Neural cell (in vitro differentiated cells): ENCODE results near the gene NEDD4L.

Experiments
- POLR2AphosphoS5 ChIP-seq: IDR thresholded peaks from 2 replicates; pipeline ENCODE4 v1.6.1; 2012
- TF ChIP-seq, protein P1 (sequence below): fragments of 450-650 bp; IDR thresholded peaks from 2 replicates; pipeline ENCODE4 v1.5.1; 2014; ENCODE audit warnings: antibody characterized with exemption, mild to moderate bottlenecking, moderate library complexity; ENCODE audit not compliant: poor library complexity, severe bottlenecking

GRCh38 chr18:58204776-58205442 is 160.9 kb downstream of the NEDD4L start:
- TF ChIP-seq, protein P1, sequence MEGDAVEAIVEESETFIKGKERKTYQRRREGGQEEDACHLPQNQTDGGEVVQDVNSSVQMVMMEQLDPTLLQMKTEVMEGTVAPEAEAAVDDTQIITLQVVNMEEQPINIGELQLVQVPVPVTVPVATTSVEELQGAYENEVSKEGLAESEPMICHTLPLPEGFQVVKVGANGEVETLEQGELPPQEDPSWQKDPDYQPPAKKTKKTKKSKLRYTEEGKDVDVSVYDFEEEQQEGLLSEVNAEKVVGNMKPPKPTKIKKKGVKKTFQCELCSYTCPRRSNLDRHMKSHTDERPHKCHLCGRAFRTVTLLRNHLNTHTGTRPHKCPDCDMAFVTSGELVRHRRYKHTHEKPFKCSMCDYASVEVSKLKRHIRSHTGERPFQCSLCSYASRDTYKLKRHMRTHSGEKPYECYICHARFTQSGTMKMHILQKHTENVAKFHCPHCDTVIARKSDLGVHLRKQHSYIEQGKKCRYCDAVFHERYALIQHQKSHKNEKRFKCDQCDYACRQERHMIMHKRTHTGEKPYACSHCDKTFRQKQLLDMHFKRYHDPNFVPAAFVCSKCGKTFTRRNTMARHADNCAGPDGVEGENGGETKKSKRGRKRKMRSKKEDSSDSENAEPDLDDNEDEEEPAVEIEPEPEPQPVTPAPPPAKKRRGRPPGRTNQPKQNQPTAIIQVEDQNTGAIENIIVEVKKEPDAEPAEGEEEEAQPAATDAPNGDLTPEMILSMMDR = no peak
- no peak for TF ChIP-seq POLR2AphosphoS5
